ENCODE data around the gene HNF1A.

- TF ChIP-seq POLR2A (IDR thresholded peaks at IDR 0.05; ENCODE audit: borderline replicate concordance, extremely low read depth, insufficient read depth, insufficient read length) (no peak), POLR2AphosphoS5 (IDR thresholded peaks at IDR 0.05; ENCODE audit: low read depth, low read length) (no peak)
Measured at GRCh38 chr12:121009741-121010140, 31.4 kb downstream of the HNF1A start.
